HepG2 (cell line): ENCODE results near the gene CDHR4.

Experiments used
- CREB1 ChIP-seq, 2 experiments: fragments of 450-650 bp in 1 of 2; IDR thresholded peaks; 2 replicates each; pipeline ENCODE4 v1.6.1; 2016 to 2017; ENCODE audit warnings: control low read depth in 1 of 2, mild to moderate bottlenecking in 1 of 2, missing compliant biosample characterization in 1 of 2, missing genetic modification characterization in 1 of 2
- ELF1 ChIP-seq: sonication (generic); formaldehyde crosslinking; IDR thresholded peaks from 2 replicates; pipeline ENCODE4 v1.4.0; 2020; ENCODE audit warnings: missing genetic modification reagents
- EZH2 ChIP-seq: conservative IDR thresholded peaks from 2 replicates; pipeline ENCODE4 v1.6.1; 2012; ENCODE audit warnings: mild to moderate bottlenecking, low read depth, low read length, moderate library complexity
- HNRNPK ChIP-seq: fragments of 200-400 bp; formaldehyde crosslinking; IDR thresholded peaks from 2 replicates; pipeline ENCODE4 v1.6.1; 2018; ENCODE audit warnings: low read length, low read depth, moderate library complexity, mild to moderate bottlenecking; ENCODE audit not compliant: poor library complexity, severe bottlenecking
- KAT2B ChIP-seq: fragments of 150-350 bp; IDR thresholded peaks from 2 replicates; pipeline ENCODE4 v1.6.1; 2014; ENCODE audit warnings: low read depth, low read length, borderline replicate concordance
- MAZ ChIP-seq, 2 experiments: sonication (generic) in 1 of 2; formaldehyde crosslinking in 1 of 2; IDR thresholded peaks; 2 replicates each; pipeline versions ENCODE4 v1.5.0 to v1.6.1; 2012 to 2020; ENCODE audit warnings: low read depth in 2 of 2, mild to moderate bottlenecking in 2 of 2, borderline replicate concordance in 1 of 2, improper control_type of control experiment in 1 of 2, low read length in 1 of 2, missing genetic modification reagents in 1 of 2, moderate library complexity in 1 of 2
- NFYC ChIP-seq: IDR thresholded peaks from 2 replicates; pipeline ENCODE4 v1.6.1; 2016; ENCODE audit warnings: missing genetic modification reagents, missing compliant biosample characterization
- NR2F6 ChIP-seq, 2 experiments: IDR thresholded peaks; 2 replicates each; pipeline ENCODE4 v1.6.1; 2016; ENCODE audit warnings: antibody characterized with exemption in 1 of 2, mild to moderate bottlenecking in 1 of 2
- TF ChIP-seq, protein P1 (sequence below): sonication (generic); formaldehyde crosslinking; IDR thresholded peaks from 2 replicates; pipeline ENCODE4 v1.9.0; 2021; ENCODE audit warnings: missing genetic modification reagents, mild to moderate bottlenecking, borderline replicate concordance
- TF ChIP-seq, protein P2 (sequence below): sonication (generic); formaldehyde crosslinking; IDR thresholded peaks from 2 replicates; pipeline ENCODE4 v1.5.1; 2020; ENCODE audit warnings: mild to moderate bottlenecking, missing genetic modification reagents, moderate library complexity
- TF ChIP-seq, protein P3 (sequence below): sonication (generic); formaldehyde crosslinking; IDR thresholded peaks from 2 replicates; pipeline ENCODE4 v1.5.0; 2020; ENCODE audit warnings: mild to moderate bottlenecking, missing genetic modification reagents, moderate library complexity
- TF ChIP-seq, protein P4 (sequence below): sonication (generic); formaldehyde crosslinking; IDR thresholded peaks from 2 replicates; pipeline ENCODE4 v1.4.0; 2020; ENCODE audit warnings: mild to moderate bottlenecking, missing genetic modification reagents
- TF ChIP-seq, protein P5 (sequence below): IDR thresholded peaks from 2 replicates; pipeline ENCODE4 v1.6.1; 2016; ENCODE audit warnings: missing genetic modification reagents, missing compliant biosample characterization

DNA sequence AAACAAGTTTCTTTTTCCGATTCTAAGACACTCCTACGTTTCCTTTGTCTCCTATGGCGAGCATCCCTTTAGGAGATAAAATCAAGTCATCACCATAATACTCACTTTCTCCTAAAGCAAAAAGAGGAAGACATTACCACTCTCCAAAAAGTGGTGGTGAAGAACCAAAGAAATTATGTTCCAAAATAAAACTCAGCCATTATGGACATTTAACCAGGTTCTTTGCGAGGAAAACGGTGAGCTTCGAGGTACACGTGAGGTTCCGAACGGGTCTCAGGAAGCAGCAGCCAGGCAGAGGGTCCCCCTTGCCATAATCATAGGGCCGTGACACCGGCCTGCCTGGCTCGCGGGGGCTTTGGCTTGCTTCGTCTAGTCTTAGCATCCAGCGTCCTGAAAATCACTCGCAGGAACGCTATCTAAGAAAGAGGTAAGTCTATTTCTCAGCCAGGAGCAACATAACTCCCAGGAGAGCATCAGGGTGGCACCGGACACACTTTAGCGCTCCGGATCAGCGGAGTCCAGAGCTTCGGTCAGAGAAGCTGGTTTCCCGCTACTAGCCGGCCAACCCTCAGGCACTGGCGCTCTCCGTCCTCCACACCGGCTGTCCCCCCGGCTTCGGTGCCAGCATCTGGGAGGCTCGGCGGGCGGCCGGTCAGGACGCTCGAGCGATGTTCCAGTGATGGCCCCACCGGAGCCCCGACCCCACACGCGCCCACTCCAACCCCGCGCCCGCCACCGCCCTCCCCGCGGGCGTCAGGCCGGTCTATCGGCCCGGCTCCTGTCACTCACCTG is 13.9 kb downstream of the CDHR4 start:
- TF ChIP-seq NFYC (CRISPR knock-in tag) (no peak), MAZ (IDR thresholded peaks at IDR 0.05; ENCODE audit: borderline replicate concordance, low read depth, low read length) (no peak), MAZ (CRISPR knock-in tag; IDR thresholded peaks at IDR 0.05; ENCODE audit: low read depth) (no peak), EZH2 (no peak), NR2F6 (IDR thresholded peaks at IDR 0.05) (no peak), NR2F6 (CRISPR knock-in tag; IDR thresholded peaks at IDR 0.05) (no peak), HNRNPK (no peak), CREB1 (IDR thresholded peaks at IDR 0.05) (no peak), CREB1 (CRISPR knock-in tag; IDR thresholded peaks at IDR 0.05) (no peak), KAT2B (no peak), ELF1 (CRISPR knock-in tag) (no peak)
- TF ChIP-seq, protein P1, sequence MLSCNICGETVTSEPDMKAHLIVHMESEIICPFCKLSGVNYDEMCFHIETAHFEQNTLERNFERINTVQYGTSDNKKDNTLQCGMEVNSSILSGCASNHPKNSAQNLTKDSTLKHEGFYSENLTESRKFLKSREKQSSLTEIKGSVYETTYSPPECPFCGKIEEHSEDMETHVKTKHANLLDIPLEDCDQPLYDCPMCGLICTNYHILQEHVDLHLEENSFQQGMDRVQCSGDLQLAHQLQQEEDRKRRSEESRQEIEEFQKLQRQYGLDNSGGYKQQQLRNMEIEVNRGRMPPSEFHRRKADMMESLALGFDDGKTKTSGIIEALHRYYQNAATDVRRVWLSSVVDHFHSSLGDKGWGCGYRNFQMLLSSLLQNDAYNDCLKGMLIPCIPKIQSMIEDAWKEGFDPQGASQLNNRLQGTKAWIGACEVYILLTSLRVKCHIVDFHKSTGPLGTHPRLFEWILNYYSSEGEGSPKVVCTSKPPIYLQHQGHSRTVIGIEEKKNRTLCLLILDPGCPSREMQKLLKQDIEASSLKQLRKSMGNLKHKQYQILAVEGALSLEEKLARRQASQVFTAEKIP (CRISPR knock-in tag), result no peak
- TF ChIP-seq, protein P2, sequence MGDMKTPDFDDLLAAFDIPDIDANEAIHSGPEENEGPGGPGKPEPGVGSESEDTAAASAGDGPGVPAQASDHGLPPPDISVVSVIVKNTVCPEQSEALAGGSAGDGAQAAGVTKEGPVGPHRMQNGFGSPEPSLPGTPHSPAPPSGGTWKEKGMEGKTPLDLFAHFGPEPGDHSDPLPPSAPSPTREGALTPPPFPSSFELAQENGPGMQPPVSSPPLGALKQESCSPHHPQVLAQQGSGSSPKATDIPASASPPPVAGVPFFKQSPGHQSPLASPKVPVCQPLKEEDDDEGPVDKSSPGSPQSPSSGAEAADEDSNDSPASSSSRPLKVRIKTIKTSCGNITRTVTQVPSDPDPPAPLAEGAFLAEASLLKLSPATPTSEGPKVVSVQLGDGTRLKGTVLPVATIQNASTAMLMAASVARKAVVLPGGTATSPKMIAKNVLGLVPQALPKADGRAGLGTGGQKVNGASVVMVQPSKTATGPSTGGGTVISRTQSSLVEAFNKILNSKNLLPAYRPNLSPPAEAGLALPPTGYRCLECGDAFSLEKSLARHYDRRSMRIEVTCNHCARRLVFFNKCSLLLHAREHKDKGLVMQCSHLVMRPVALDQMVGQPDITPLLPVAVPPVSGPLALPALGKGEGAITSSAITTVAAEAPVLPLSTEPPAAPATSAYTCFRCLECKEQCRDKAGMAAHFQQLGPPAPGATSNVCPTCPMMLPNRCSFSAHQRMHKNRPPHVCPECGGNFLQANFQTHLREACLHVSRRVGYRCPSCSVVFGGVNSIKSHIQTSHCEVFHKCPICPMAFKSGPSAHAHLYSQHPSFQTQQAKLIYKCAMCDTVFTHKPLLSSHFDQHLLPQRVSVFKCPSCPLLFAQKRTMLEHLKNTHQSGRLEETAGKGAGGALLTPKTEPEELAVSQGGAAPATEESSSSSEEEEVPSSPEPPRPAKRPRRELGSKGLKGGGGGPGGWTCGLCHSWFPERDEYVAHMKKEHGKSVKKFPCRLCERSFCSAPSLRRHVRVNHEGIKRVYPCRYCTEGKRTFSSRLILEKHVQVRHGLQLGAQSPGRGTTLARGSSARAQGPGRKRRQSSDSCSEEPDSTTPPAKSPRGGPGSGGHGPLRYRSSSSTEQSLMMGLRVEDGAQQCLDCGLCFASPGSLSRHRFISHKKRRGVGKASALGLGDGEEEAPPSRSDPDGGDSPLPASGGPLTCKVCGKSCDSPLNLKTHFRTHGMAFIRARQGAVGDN (CRISPR knock-in tag), result no peak
- TF ChIP-seq, protein P3, sequence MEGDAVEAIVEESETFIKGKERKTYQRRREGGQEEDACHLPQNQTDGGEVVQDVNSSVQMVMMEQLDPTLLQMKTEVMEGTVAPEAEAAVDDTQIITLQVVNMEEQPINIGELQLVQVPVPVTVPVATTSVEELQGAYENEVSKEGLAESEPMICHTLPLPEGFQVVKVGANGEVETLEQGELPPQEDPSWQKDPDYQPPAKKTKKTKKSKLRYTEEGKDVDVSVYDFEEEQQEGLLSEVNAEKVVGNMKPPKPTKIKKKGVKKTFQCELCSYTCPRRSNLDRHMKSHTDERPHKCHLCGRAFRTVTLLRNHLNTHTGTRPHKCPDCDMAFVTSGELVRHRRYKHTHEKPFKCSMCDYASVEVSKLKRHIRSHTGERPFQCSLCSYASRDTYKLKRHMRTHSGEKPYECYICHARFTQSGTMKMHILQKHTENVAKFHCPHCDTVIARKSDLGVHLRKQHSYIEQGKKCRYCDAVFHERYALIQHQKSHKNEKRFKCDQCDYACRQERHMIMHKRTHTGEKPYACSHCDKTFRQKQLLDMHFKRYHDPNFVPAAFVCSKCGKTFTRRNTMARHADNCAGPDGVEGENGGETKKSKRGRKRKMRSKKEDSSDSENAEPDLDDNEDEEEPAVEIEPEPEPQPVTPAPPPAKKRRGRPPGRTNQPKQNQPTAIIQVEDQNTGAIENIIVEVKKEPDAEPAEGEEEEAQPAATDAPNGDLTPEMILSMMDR (CRISPR knock-in tag), result no peak
- TF ChIP-seq, protein P4, sequence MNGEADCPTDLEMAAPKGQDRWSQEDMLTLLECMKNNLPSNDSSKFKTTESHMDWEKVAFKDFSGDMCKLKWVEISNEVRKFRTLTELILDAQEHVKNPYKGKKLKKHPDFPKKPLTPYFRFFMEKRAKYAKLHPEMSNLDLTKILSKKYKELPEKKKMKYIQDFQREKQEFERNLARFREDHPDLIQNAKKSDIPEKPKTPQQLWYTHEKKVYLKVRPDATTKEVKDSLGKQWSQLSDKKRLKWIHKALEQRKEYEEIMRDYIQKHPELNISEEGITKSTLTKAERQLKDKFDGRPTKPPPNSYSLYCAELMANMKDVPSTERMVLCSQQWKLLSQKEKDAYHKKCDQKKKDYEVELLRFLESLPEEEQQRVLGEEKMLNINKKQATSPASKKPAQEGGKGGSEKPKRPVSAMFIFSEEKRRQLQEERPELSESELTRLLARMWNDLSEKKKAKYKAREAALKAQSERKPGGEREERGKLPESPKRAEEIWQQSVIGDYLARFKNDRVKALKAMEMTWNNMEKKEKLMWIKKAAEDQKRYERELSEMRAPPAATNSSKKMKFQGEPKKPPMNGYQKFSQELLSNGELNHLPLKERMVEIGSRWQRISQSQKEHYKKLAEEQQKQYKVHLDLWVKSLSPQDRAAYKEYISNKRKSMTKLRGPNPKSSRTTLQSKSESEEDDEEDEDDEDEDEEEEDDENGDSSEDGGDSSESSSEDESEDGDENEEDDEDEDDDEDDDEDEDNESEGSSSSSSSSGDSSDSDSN, result no peak; the same call in 1 of the 2 replicates
- TF ChIP-seq, protein P5, sequence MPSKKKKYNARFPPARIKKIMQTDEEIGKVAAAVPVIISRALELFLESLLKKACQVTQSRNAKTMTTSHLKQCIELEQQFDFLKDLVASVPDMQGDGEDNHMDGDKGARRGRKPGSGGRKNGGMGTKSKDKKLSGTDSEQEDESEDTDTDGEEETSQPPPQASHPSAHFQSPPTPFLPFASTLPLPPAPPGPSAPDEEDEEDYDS (CRISPR knock-in tag), result no peak
